Measurements from ENCODE around the gene PLEKHG1. TPM values are rescaled to one million over a fixed set of nuclear protein-coding genes. Genes with fewer than 3 reads are reported as not detected.

The PLEKHG1 gene
- total and polyA plus RNA-seq, 2 of the 13 experiments (the other 11 are each of a cell fraction or from before 2014, with no cell fraction given): 0.03 to 0.04 TPM

GRCh38 chr6:150573041-150573681 is 26.5 kb upstream of the PLEKHG1 start (continued):
- TF ChIP-seq, protein P1, sequence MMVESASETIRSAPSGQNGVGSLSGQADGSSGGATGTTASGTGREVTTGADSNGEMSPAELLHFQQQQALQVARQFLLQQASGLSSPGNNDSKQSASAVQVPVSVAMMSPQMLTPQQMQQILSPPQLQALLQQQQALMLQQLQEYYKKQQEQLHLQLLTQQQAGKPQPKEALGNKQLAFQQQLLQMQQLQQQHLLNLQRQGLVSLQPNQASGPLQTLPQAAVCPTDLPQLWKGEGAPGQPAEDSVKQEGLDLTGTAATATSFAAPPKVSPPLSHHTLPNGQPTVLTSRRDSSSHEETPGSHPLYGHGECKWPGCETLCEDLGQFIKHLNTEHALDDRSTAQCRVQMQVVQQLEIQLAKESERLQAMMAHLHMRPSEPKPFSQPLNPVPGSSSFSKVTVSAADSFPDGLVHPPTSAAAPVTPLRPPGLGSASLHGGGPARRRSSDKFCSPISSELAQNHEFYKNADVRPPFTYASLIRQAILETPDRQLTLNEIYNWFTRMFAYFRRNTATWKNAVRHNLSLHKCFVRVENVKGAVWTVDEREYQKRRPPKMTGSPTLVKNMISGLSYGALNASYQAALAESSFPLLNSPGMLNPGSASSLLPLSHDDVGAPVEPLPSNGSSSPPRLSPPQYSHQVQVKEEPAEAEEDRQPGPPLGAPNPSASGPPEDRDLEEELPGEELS (CRISPR knock-in tag; IDR thresholded peaks at IDR 0.05): 0 out of 2 replicates have a peak, but pooled peaks have one; percentile 28
- TF ChIP-seq ZNF792 (CRISPR knock-in tag; IDR thresholded peaks at IDR 0.05): no peak
- no peak for TF ChIP-seq SIX4 (CRISPR knock-in tag; IDR thresholded peaks at IDR 0.05)
- TF ChIP-seq ZNF274 (CRISPR knock-in tag; IDR thresholded peaks at IDR 0.05): no peak
- TF ChIP-seq ZNF225 (CRISPR knock-in tag; IDR thresholded peaks at IDR 0.05): no peak
- no peak for TF ChIP-seq AGO1 (IDR thresholded peaks at IDR 0.05; ENCODE audit: low read depth, low read length, poor library complexity, severe bottlenecking)
- TF ChIP-seq, protein P2, sequence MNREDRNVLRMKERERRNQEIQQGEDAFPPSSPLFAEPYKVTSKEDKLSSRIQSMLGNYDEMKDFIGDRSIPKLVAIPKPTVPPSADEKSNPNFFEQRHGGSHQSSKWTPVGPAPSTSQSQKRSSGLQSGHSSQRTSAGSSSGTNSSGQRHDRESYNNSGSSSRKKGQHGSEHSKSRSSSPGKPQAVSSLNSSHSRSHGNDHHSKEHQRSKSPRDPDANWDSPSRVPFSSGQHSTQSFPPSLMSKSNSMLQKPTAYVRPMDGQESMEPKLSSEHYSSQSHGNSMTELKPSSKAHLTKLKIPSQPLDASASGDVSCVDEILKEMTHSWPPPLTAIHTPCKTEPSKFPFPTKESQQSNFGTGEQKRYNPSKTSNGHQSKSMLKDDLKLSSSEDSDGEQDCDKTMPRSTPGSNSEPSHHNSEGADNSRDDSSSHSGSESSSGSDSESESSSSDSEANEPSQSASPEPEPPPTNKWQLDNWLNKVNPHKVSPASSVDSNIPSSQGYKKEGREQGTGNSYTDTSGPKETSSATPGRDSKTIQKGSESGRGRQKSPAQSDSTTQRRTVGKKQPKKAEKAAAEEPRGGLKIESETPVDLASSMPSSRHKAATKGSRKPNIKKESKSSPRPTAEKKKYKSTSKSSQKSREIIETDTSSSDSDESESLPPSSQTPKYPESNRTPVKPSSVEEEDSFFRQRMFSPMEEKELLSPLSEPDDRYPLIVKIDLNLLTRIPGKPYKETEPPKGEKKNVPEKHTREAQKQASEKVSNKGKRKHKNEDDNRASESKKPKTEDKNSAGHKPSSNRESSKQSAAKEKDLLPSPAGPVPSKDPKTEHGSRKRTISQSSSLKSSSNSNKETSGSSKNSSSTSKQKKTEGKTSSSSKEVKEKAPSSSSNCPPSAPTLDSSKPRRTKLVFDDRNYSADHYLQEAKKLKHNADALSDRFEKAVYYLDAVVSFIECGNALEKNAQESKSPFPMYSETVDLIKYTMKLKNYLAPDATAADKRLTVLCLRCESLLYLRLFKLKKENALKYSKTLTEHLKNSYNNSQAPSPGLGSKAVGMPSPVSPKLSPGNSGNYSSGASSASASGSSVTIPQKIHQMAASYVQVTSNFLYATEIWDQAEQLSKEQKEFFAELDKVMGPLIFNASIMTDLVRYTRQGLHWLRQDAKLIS (CRISPR knock-in tag; IDR thresholded peaks at IDR 0.05): no peak
- TF ChIP-seq, protein P3, sequence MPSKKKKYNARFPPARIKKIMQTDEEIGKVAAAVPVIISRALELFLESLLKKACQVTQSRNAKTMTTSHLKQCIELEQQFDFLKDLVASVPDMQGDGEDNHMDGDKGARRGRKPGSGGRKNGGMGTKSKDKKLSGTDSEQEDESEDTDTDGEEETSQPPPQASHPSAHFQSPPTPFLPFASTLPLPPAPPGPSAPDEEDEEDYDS (CRISPR knock-in tag; IDR thresholded peaks at IDR 0.05): no peak
- no peak; the same call in 1 of the 2 replicates for TF ChIP-seq GABPB1 (CRISPR knock-in tag; IDR thresholded peaks at IDR 0.05)
- no peak for TF ChIP-seq NFE2 (CRISPR knock-in tag; IDR thresholded peaks at IDR 0.05)
- TF ChIP-seq GTF2F1 (IDR thresholded peaks at IDR 0.05; ENCODE audit: low read length): no peak
- no peak for TF ChIP-seq GATA4 (IDR thresholded peaks at IDR 0.05; ENCODE audit: borderline replicate concordance, low read depth)
- TF ChIP-seq ZNF451 (CRISPR knock-in tag; IDR thresholded peaks at IDR 0.05): peak; percentile 39; the same call in 1 of the 2 replicates
- TF ChIP-seq EHMT2 (IDR thresholded peaks at IDR 0.05; ENCODE audit: borderline replicate concordance, low read depth, low read length): no peak
- no peak for TF ChIP-seq TRAFD1 (CRISPR knock-in tag; IDR thresholded peaks at IDR 0.05; ENCODE audit: borderline replicate concordance)
- no peak for TF ChIP-seq ZNF496 (CRISPR knock-in tag; IDR thresholded peaks at IDR 0.05; ENCODE audit: insufficient replicate concordance)
- TF ChIP-seq NR2F6 (IDR thresholded peaks at IDR 0.05): peak; percentile 69
- TF ChIP-seq NR2F6 (CRISPR knock-in tag; IDR thresholded peaks at IDR 0.05): peak; percentile 87
- no peak for TF ChIP-seq SALL2 (CRISPR knock-in tag; IDR thresholded peaks at IDR 0.05)
- no peak for TF ChIP-seq ZBTB39 (CRISPR knock-in tag; IDR thresholded peaks at IDR 0.05)
- no peak for TF ChIP-seq THAP11 (CRISPR knock-in tag; IDR thresholded peaks at IDR 0.05)
- no peak for TF ChIP-seq KDM3A (CRISPR knock-in tag; IDR thresholded peaks at IDR 0.05; ENCODE audit: low read depth)

Data from HepG2 (cell line).